ENCODE results near the gene RFC1. TPM values are rescaled to one million over a fixed set of nuclear protein-coding genes. Genes with fewer than 3 reads are reported as not detected.

The RFC1 gene
- total RNA-seq, 1 donor from 2014 or later, result 123 TPM

DNA sequence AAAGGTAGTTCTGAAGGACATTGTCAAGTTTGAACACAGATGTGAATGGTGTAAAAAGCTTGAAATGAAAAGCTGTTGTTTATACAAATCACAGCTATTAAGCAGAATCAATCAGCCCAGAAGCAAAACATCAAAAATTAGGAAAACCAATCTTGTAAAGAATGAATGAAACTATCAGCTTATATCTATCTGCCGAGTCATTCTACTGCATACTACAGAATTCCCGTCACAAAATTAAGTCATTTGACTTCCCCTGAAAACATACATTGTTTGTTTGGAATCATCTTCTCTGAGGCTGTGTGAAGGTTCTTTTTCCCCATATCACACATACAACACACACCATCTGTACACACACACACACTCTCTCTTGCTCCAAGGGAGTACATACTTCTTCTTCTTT lies 80.3 kb downstream of the RFC1 start:
- Histone ChIP-seq H3K79me2 (ENCODE audit: low read depth) (no peaks in the 10 kb centered on the region), H3K36me3 (peaks cover 5% of the 10 kb centered on the region), H3K4me3 (no peak overlapping the region), H3K27me3 (no peaks in the 10 kb centered on the region), H3K4me2 (no peak overlapping the region), H3K9ac (no peak overlapping the region), H2AFZ (replicated peaks) (no peak overlapping the region), H3K27ac (no peak overlapping the region), H3F3A (ENCODE audit: low read depth) (no peaks in the 10 kb centered on the region), H3K4me1 (no peaks in the 10 kb centered on the region), H3K9me3 (ENCODE audit: low read depth) (no peaks in the 10 kb centered on the region), H4K20me1 (ENCODE audit: low read depth) (no peaks in the 10 kb centered on the region)
- Mint-ChIP-seq H3K9me3 (no peaks in the 10 kb centered on the region), H3K4me1 (no peaks in the 10 kb centered on the region), H3K27ac (no peak overlapping the region), H3K27me3 (ENCODE audit: insufficient read depth, low read depth) (no peaks in the 10 kb centered on the region), H3K4me3 (no peak overlapping the region), H3K36me3 (peaks cover 38% of the 10 kb centered on the region)
- no peak for DNase-seq (ENCODE audit: low spot score)
- no peak for TF ChIP-seq EZH2phosphoT487 (IDR thresholded peaks at IDR 0.05)
- TF ChIP-seq, protein P1, sequence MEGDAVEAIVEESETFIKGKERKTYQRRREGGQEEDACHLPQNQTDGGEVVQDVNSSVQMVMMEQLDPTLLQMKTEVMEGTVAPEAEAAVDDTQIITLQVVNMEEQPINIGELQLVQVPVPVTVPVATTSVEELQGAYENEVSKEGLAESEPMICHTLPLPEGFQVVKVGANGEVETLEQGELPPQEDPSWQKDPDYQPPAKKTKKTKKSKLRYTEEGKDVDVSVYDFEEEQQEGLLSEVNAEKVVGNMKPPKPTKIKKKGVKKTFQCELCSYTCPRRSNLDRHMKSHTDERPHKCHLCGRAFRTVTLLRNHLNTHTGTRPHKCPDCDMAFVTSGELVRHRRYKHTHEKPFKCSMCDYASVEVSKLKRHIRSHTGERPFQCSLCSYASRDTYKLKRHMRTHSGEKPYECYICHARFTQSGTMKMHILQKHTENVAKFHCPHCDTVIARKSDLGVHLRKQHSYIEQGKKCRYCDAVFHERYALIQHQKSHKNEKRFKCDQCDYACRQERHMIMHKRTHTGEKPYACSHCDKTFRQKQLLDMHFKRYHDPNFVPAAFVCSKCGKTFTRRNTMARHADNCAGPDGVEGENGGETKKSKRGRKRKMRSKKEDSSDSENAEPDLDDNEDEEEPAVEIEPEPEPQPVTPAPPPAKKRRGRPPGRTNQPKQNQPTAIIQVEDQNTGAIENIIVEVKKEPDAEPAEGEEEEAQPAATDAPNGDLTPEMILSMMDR (IDR thresholded peaks at IDR 0.05), result no peak
- no peak for TF ChIP-seq EZH2 (IDR thresholded peaks at IDR 0.05)

GRCh38 chr4:39285111-39285795 lies 80.9 kb downstream of the RFC1 start:
- no peaks in the 10 kb centered on the region for H4K20me1 ChIP-seq (ENCODE audit: low read depth)
- no peaks in the 10 kb centered on the region for H3K9me3 Mint-ChIP-seq
- no peak overlapping the region for H3K9ac ChIP-seq
- H3K9me3 ChIP-seq (ENCODE audit: low read depth), result no peaks in the 10 kb centered on the region
- peaks cover 40% of the 10 kb centered on the region for H3K36me3 Mint-ChIP-seq
- H3F3A ChIP-seq (ENCODE audit: low read depth), result no peaks in the 10 kb centered on the region
- no peak overlapping the region for H3K4me2 ChIP-seq
- peaks cover 3% of the 10 kb centered on the region for H3K36me3 ChIP-seq
- no peak overlapping the region for H3K27ac Mint-ChIP-seq
- H2AFZ ChIP-seq (replicated peaks), result no peak overlapping the region
- no peak for DNase-seq (ENCODE audit: low spot score)
- H3K27ac ChIP-seq, result no peak overlapping the region
- H3K4me3 ChIP-seq, result no peak overlapping the region
- H3K27me3 ChIP-seq, result no peaks in the 10 kb centered on the region
- no peaks in the 10 kb centered on the region for H3K4me1 ChIP-seq
- H3K27me3 Mint-ChIP-seq (ENCODE audit: insufficient read depth, low read depth), result no peaks in the 10 kb centered on the region
- H3K4me1 Mint-ChIP-seq, result no peaks in the 10 kb centered on the region
- TF ChIP-seq, protein P1 (IDR thresholded peaks at IDR 0.05), result no peak
- TF ChIP-seq EZH2phosphoT487 (IDR thresholded peaks at IDR 0.05) (no peak), EZH2 (IDR thresholded peaks at IDR 0.05) (no peak)
- H3K4me3 Mint-ChIP-seq, result no peak overlapping the region
- H3K79me2 ChIP-seq (ENCODE audit: low read depth), result no peaks in the 10 kb centered on the region

DNA sequence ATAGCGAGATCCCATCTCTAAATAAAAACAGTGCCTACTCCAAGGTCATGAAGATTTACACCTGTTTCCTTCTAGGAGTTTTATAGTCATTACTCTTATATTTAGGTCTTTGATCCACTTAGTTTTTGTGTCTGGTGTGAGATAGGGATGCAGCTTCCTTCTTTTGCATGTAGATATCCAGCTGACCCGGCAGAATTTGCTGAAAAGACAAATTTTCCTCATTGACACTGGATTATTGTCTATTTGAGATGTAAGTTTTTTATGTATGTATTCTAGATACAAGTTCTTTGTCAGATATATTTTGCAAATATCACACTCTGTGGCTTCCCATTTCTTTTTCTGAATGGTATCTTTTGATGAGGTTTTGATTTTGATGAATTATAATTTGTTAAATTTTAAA lies 85.4 kb downstream of the RFC1 start:
- Histone ChIP-seq H3K27ac (no peak overlapping the region), H3K27me3 (no peaks in the 10 kb centered on the region), H4K20me1 (ENCODE audit: low read depth) (no peaks in the 10 kb centered on the region), H3K4me3 (no peak overlapping the region), H3K79me2 (ENCODE audit: low read depth) (no peaks in the 10 kb centered on the region), H3K4me2 (no peak overlapping the region), H3K9ac (no peak overlapping the region), H3K4me1 (no peaks in the 10 kb centered on the region), H3K36me3 (peaks cover 3% of the 10 kb centered on the region), H2AFZ (replicated peaks) (no peak overlapping the region), H3F3A (ENCODE audit: low read depth) (no peaks in the 10 kb centered on the region), H3K9me3 (ENCODE audit: low read depth) (no peaks in the 10 kb centered on the region)
- TF ChIP-seq EZH2 (IDR thresholded peaks at IDR 0.05), result no peak
- TF ChIP-seq, protein P1 (IDR thresholded peaks at IDR 0.05), result no peak
- Mint-ChIP-seq H3K4me1 (no peaks in the 10 kb centered on the region), H3K27me3 (ENCODE audit: insufficient read depth, low read depth) (peaks cover 5% of the 10 kb centered on the region), H3K9me3 (no peaks in the 10 kb centered on the region), H3K36me3 (peaks cover 38% of the 10 kb centered on the region), H3K4me3 (no peak overlapping the region), H3K27ac (no peak overlapping the region)
- DNase-seq (ENCODE audit: low spot score), result no peak
